Measurements from ENCODE around the gene ZNF280B.

Gene ZNF280B

DNA sequence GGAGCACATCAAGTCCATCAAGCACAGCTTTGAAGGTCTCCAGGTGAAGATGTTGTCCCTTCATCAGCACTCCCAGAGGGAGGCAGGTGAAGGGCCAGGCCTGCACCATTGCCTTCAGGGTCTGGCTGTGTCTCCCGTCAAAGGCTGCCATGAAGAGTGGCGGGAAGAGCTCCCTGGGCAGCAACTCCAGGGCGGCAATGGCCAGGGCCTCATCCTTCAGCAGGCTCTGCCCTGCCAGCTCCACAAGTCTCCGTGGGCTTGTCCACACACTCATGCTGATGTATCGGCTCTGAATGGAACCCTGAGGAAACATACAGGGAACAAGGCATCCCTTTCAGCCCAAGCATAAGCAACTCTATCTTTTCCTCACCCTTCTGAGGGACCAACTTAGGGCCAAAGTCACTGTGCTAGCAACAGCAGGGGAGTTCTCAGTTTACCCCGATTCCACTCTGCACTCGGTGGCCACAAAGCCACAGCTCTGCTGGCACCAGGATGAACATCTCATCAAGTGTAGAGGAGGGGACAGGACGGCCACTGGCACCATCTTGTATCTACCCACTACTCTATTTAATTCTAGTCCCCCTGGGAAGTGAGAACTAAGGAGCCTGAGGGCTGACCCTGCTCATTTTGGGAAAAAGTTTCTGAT, 42.4 kb upstream of the ZNF280B start:
- no peak overlapping the region for H3K4me2 ChIP-seq (ENCODE audit: low read length)
- H3K4me1 ChIP-seq (ENCODE audit: control insufficient read depth in 1 of 2, insufficient read depth in 2 of 2, low read length in 2 of 2): no peaks in the 10 kb centered on the region
- no peaks in the 10 kb centered on the region for H3K79me2 ChIP-seq (ENCODE audit: control insufficient read depth, insufficient read depth, low read length, poor library complexity)
- no peak overlapping the region for H3K14ac ChIP-seq (ENCODE audit: low read length)
- H3K36me3 ChIP-seq (ENCODE audit: control insufficient read depth in 1 of 2, insufficient read depth in 2 of 2, low read length in 2 of 2): no peaks in the 10 kb centered on the region
- H2BK120ac ChIP-seq (ENCODE audit: insufficient read depth, low read length, poor library complexity): no peak overlapping the region
- peaks cover 5% of the 10 kb centered on the region for H3K27me3 ChIP-seq (ENCODE audit: insufficient read depth, low read length)
- H3K23ac ChIP-seq (ENCODE audit: low read length): no peak overlapping the region
- H2AFZ ChIP-seq (ENCODE audit: insufficient read depth, low read length, poor library complexity): no peak overlapping the region
- no peak overlapping the region for H4K12ac ChIP-seq (ENCODE audit: low read depth, low read length)
- no peak overlapping the region for H2BK5ac ChIP-seq (ENCODE audit: low read depth, low read length, poor library complexity)
- no peak overlapping the region for H3K4ac ChIP-seq (ENCODE audit: low read depth, low read length)
- no CpG with 5 or more reads among the region's 8 CpGs for WGBS (ENCODE audit: extremely low coverage, insufficient coverage, insufficient read length)
- H3K9me3 ChIP-seq (ENCODE audit: insufficient read depth, low read depth, low read length): peaks cover 29% of the 10 kb centered on the region
- DNase-seq: no peak
- no peak overlapping the region for H4K8ac ChIP-seq (ENCODE audit: low read depth, low read length)
- H4K91ac ChIP-seq (ENCODE audit: low read depth, low read length): no peak overlapping the region
- H3K27ac ChIP-seq (ENCODE audit: low read depth, low read length): no peak overlapping the region
- no peak overlapping the region for H3K4me3 ChIP-seq (ENCODE audit: low read depth, low read length)
- H3K79me1 ChIP-seq (ENCODE audit: low read length): no peaks in the 10 kb centered on the region
- H3K18ac ChIP-seq (ENCODE audit: low read length): no peak overlapping the region
- no peak overlapping the region for H3K9ac ChIP-seq (ENCODE audit: low read length)
- H2AK5ac ChIP-seq (ENCODE audit: low read length): no peak overlapping the region
- H2BK12ac ChIP-seq (ENCODE audit: low read length): no peak overlapping the region

GRCh38 chr22:22548910-22549309, 40.4 kb upstream of the ZNF280B start:
- no peak overlapping the region for H3K4ac ChIP-seq (ENCODE audit: low read depth, low read length)
- H2AFZ ChIP-seq (ENCODE audit: insufficient read depth, low read length, poor library complexity): no peak overlapping the region
- no peak overlapping the region for H3K4me3 ChIP-seq (ENCODE audit: low read depth, low read length)
- no peak overlapping the region for H3K27ac ChIP-seq (ENCODE audit: low read depth, low read length)
- H4K8ac ChIP-seq (ENCODE audit: low read depth, low read length): no peak overlapping the region
- no peaks in the 10 kb centered on the region for H3K36me3 ChIP-seq (ENCODE audit: control insufficient read depth in 1 of 2, insufficient read depth in 2 of 2, low read length in 2 of 2)
- no peak overlapping the region for H2BK12ac ChIP-seq (ENCODE audit: low read length)
- H2BK5ac ChIP-seq (ENCODE audit: low read depth, low read length, poor library complexity): no peak overlapping the region
- no peaks in the 10 kb centered on the region for H3K79me2 ChIP-seq (ENCODE audit: control insufficient read depth, insufficient read depth, low read length, poor library complexity)
- no peak overlapping the region for H4K91ac ChIP-seq (ENCODE audit: low read depth, low read length)
- no peaks in the 10 kb centered on the region for H3K79me1 ChIP-seq (ENCODE audit: low read length)
- peaks cover 26% of the 10 kb centered on the region for H3K9me3 ChIP-seq (ENCODE audit: insufficient read depth, low read depth, low read length)
- no peak overlapping the region for H3K14ac ChIP-seq (ENCODE audit: low read length)
- no peak overlapping the region for H3K18ac ChIP-seq (ENCODE audit: low read length)
- no peak overlapping the region for H2AK5ac ChIP-seq (ENCODE audit: low read length)
- WGBS (ENCODE audit: extremely low coverage, insufficient coverage, insufficient read length): no CpG with 5 or more reads among the region's 1 CpG
- H3K27me3 ChIP-seq (ENCODE audit: insufficient read depth, low read length): peaks cover 5% of the 10 kb centered on the region
- H3K4me2 ChIP-seq (ENCODE audit: low read length): no peak overlapping the region
- no peak overlapping the region for H3K9ac ChIP-seq (ENCODE audit: low read length)
- H3K4me1 ChIP-seq (ENCODE audit: control insufficient read depth in 1 of 2, insufficient read depth in 2 of 2, low read length in 2 of 2): no peaks in the 10 kb centered on the region
- no peak overlapping the region for H4K12ac ChIP-seq (ENCODE audit: low read depth, low read length)
- H2BK120ac ChIP-seq (ENCODE audit: insufficient read depth, low read length, poor library complexity): no peak overlapping the region
- no peak for DNase-seq
- no peak overlapping the region for H3K23ac ChIP-seq (ENCODE audit: low read length)

DNA sequence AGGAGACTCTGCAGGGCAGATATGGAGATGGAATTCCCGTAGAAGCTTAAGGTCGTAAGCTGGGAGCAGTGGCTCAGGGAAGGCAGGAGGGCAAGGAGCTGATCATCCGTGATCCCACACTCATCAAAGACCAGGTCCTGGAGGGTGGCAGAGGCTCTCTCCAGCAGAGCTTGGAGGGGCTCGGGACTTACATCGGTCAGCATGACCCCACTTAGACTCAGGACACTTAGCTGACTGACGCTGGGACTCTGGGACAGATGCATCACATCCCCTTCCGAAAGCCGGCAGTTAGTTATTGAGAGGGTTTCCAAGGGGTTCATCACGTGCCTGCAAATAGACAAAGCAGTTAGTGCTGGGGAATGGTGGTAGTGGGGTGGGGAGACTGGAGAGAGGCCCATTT, 39.8 kb upstream of the ZNF280B start:
- no peak overlapping the region for H3K4ac ChIP-seq (ENCODE audit: low read depth, low read length)
- H4K8ac ChIP-seq (ENCODE audit: low read depth, low read length): no peak overlapping the region
- no peak overlapping the region for H3K27ac ChIP-seq (ENCODE audit: low read depth, low read length)
- peaks cover 5% of the 10 kb centered on the region for H3K27me3 ChIP-seq (ENCODE audit: insufficient read depth, low read length)
- H3K9ac ChIP-seq (ENCODE audit: low read length): no peak overlapping the region
- no peak overlapping the region for H2AFZ ChIP-seq (ENCODE audit: insufficient read depth, low read length, poor library complexity)
- H3K14ac ChIP-seq (ENCODE audit: low read length): no peak overlapping the region
- no peak overlapping the region for H4K91ac ChIP-seq (ENCODE audit: low read depth, low read length)
- no peaks in the 10 kb centered on the region for H3K4me1 ChIP-seq (ENCODE audit: control insufficient read depth in 1 of 2, insufficient read depth in 2 of 2, low read length in 2 of 2)
- no peak overlapping the region for H3K18ac ChIP-seq (ENCODE audit: low read length)
- no peak overlapping the region for H4K12ac ChIP-seq (ENCODE audit: low read depth, low read length)
- H3K36me3 ChIP-seq (ENCODE audit: control insufficient read depth in 1 of 2, insufficient read depth in 2 of 2, low read length in 2 of 2): no peaks in the 10 kb centered on the region
- H3K79me1 ChIP-seq (ENCODE audit: low read length): no peaks in the 10 kb centered on the region
- H2BK12ac ChIP-seq (ENCODE audit: low read length): no peak overlapping the region
- no peak overlapping the region for H3K23ac ChIP-seq (ENCODE audit: low read length)
- H2BK5ac ChIP-seq (ENCODE audit: low read depth, low read length, poor library complexity): no peak overlapping the region
- H3K4me3 ChIP-seq (ENCODE audit: low read depth, low read length): no peak overlapping the region
- DNase-seq: no peak
- no peak overlapping the region for H3K4me2 ChIP-seq (ENCODE audit: low read length)
- H3K9me3 ChIP-seq (ENCODE audit: insufficient read depth, low read depth, low read length): peaks cover 26% of the 10 kb centered on the region
- H2BK120ac ChIP-seq (ENCODE audit: insufficient read depth, low read length, poor library complexity): no peak overlapping the region
- no peaks in the 10 kb centered on the region for H3K79me2 ChIP-seq (ENCODE audit: control insufficient read depth, insufficient read depth, low read length, poor library complexity)
- WGBS (ENCODE audit: extremely low coverage, insufficient coverage, insufficient read length): no CpG with 5 or more reads among the region's 9 CpGs
- H2AK5ac ChIP-seq (ENCODE audit: low read length): no peak overlapping the region

DNA sequence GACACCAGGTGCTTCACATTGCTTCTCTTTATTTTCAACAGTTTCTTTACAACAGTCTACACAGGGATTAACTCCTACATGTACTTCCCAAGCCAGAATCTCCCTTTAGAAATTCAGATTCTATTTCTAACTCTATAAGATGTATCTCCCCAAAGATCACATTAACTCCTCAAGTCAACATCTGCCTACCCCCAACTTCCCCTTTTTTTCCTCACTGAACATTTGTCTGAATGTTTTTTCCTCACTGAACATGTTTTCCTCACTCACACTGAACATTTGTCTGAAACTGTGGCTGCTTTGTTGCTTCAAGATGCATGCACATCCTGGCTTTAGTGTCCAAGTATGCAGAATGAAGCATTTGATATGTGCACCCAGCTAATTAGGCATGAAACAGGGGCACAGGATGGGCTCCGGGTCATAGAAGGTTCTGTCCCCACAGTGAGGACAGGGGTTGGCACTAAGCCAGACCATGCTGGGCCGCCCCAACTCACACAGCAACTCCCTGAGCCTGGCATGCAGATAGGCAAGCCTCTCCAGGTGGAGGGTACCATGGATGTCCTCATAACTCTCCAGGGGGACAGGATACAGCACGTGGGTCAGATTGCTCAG, 39.3 kb upstream of the ZNF280B start:
- no peaks in the 10 kb centered on the region for H3K79me2 ChIP-seq (ENCODE audit: control insufficient read depth, insufficient read depth, low read length, poor library complexity)
- no peak overlapping the region for H4K8ac ChIP-seq (ENCODE audit: low read depth, low read length)
- H3K14ac ChIP-seq (ENCODE audit: low read length): no peak overlapping the region
- no CpG with 5 or more reads among the region's 3 CpGs for WGBS (ENCODE audit: extremely low coverage, insufficient coverage, insufficient read length)
- H2BK5ac ChIP-seq (ENCODE audit: low read depth, low read length, poor library complexity): no peak overlapping the region
- no peak overlapping the region for H2AK5ac ChIP-seq (ENCODE audit: low read length)
- H2AFZ ChIP-seq (ENCODE audit: insufficient read depth, low read length, poor library complexity): no peak overlapping the region
- DNase-seq: no peak
- no peaks in the 10 kb centered on the region for H3K36me3 ChIP-seq (ENCODE audit: control insufficient read depth in 1 of 2, insufficient read depth in 2 of 2, low read length in 2 of 2)
- H3K4me1 ChIP-seq (ENCODE audit: control insufficient read depth in 1 of 2, insufficient read depth in 2 of 2, low read length in 2 of 2): no peaks in the 10 kb centered on the region
- H2BK12ac ChIP-seq (ENCODE audit: low read length): no peak overlapping the region
- peaks cover 5% of the 10 kb centered on the region for H3K27me3 ChIP-seq (ENCODE audit: insufficient read depth, low read length)
- no peak overlapping the region for H3K4ac ChIP-seq (ENCODE audit: low read depth, low read length)
- no peak overlapping the region for H3K23ac ChIP-seq (ENCODE audit: low read length)
- no peak overlapping the region for H3K18ac ChIP-seq (ENCODE audit: low read length)
- H2BK120ac ChIP-seq (ENCODE audit: insufficient read depth, low read length, poor library complexity): no peak overlapping the region
- H4K91ac ChIP-seq (ENCODE audit: low read depth, low read length): no peak overlapping the region
- H3K9me3 ChIP-seq (ENCODE audit: insufficient read depth, low read depth, low read length): peaks cover 26% of the 10 kb centered on the region
- H3K27ac ChIP-seq (ENCODE audit: low read depth, low read length): no peak overlapping the region
- H3K4me2 ChIP-seq (ENCODE audit: low read length): no peak overlapping the region
- no peak overlapping the region for H3K4me3 ChIP-seq (ENCODE audit: low read depth, low read length)
- no peaks in the 10 kb centered on the region for H3K79me1 ChIP-seq (ENCODE audit: low read length)
- H3K9ac ChIP-seq (ENCODE audit: low read length): no peak overlapping the region
- H4K12ac ChIP-seq (ENCODE audit: low read depth, low read length): no peak overlapping the region
